IMR-90 (cell line): Measurements from ENCODE around the gene TRIM33. TPM values are rescaled to one million over a fixed set of nuclear protein-coding genes. Genes with fewer than 3 reads are reported as not detected.

Source experiments
- ATAC-seq: fragments of 200-7000 bp; cut with Tn5 transposase; 2 replicates; pipeline ENCODE4 v1.9.1; 2020; ENCODE audit warnings: low read depth, mild to moderate bottlenecking, moderate library complexity
- BruUV-seq: library from RNA; stranded (reverse); fragments of 400-500 nt; replicated peaks from 2 replicates; lab custom pipeline; 2021; lab: Mats Ljungman, UMichigan
- CTCF ChIA-PET: fragments of 300-600 bp; formaldehyde crosslinking; extraction: SDS; loops from one replicate; lab custom pipeline; 2021; ENCODE audit warnings: antibody characterized with exemption; lab: Yijun Ruan, JAX
- POLR2A ChIA-PET: fragments of 300-600 bp; sonication (Branson Sonifier 250); formaldehyde crosslinking; loops from one replicate; lab custom pipeline; 2022; ENCODE audit warnings: antibody characterized with exemption; ENCODE audit not compliant: unreplicated experiment; lab: Charles Lee
- DNase-seq: peaks from one replicate; pipeline ENCODE4 v3.0.0; 2013
- H2AFZ ChIP-seq: replicated peaks from 2 replicates; pipeline ENCODE3; 2013; ENCODE audit warnings: low read length, mild to moderate bottlenecking; ENCODE audit not compliant: poor library complexity
- H2AK5ac ChIP-seq: 2 replicates; pipeline ENCODE4 v1.6.1; 2013; ENCODE audit warnings: low read depth, low read length, inconsistent platforms
- H2AK9ac ChIP-seq: replicated peaks from 2 replicates; pipeline ENCODE3; 2013; ENCODE audit warnings: mild to moderate bottlenecking, low read depth, low read length, moderate library complexity; ENCODE audit not compliant: poor library complexity
- H2BK120ac ChIP-seq: 2 replicates; pipeline ENCODE4 v1.6.1; 2013; ENCODE audit warnings: low read depth, low read length, inconsistent platforms
- H2BK15ac ChIP-seq: 3 replicates; pipeline ENCODE4 v1.6.1; 2013; ENCODE audit warnings: low read depth, low read length, inconsistent platforms
- H2BK20ac ChIP-seq: 2 replicates; pipeline ENCODE4 v1.6.1; 2013; ENCODE audit warnings: low read depth, mild to moderate bottlenecking, inconsistent platforms, low read length, moderate library complexity
- H2BK5ac ChIP-seq: 2 replicates; pipeline ENCODE4 v1.6.1; 2013; ENCODE audit warnings: mild to moderate bottlenecking, low read depth, low read length, inconsistent platforms; ENCODE audit not compliant: poor library complexity, severe bottlenecking
- H3K14ac ChIP-seq: replicated peaks from 2 replicates; pipeline ENCODE4 v1.6.1; 2013; ENCODE audit warnings: low read depth, low read length, inconsistent platforms
- H3K18ac ChIP-seq: 2 replicates; pipeline ENCODE4 v1.6.1; 2013; ENCODE audit warnings: low read depth, low read length, control low read depth
- H3K23ac ChIP-seq: 2 replicates; pipeline ENCODE4 v1.6.1; 2013; ENCODE audit warnings: low read depth, low read length, inconsistent platforms
- H3K27ac ChIP-seq: 2 replicates; pipeline ENCODE4 v1.5.1; 2013; ENCODE audit warnings: mild to moderate bottlenecking, control low read depth, low read length; ENCODE audit not compliant: insufficient read depth
- H3K27me3 ChIP-seq: 2 replicates; pipeline ENCODE4 v1.6.1; 2013; ENCODE audit warnings: low read length; ENCODE audit not compliant: control insufficient read depth, insufficient read depth
- H3K36me3 ChIP-seq: 2 replicates; pipeline ENCODE4 v1.6.1; 2013; ENCODE audit warnings: low read length, mixed read lengths; ENCODE audit not compliant: control insufficient read depth, insufficient read depth
- H3K4ac ChIP-seq: 2 replicates; pipeline ENCODE4 v1.6.1; 2013; ENCODE audit warnings: low read depth, low read length, inconsistent platforms
- H3K4me1 ChIP-seq: 2 replicates; pipeline ENCODE4 v1.6.1; 2013; ENCODE audit warnings: low read length, mixed read lengths; ENCODE audit not compliant: control insufficient read depth, insufficient read depth
- H3K4me2 ChIP-seq: 2 replicates; pipeline ENCODE4 v1.6.1; 2013; ENCODE audit warnings: low read depth, mild to moderate bottlenecking, control low read depth, low read length, moderate library complexity
- H3K4me3 ChIP-seq: 2 replicates; pipeline ENCODE4 v1.5.1; 2013; ENCODE audit warnings: low read depth, mild to moderate bottlenecking, control low read depth, low read length, moderate library complexity; ENCODE audit not compliant: insufficient read depth
- H3K56ac ChIP-seq: 2 replicates; pipeline ENCODE4 v1.6.1; 2013; ENCODE audit warnings: low read length, inconsistent platforms; ENCODE audit not compliant: insufficient read depth; ENCODE audit errors: extremely low read depth
- H3K79me1 ChIP-seq, 2 experiments: 2 replicates each; pipeline ENCODE4 v1.6.1; 2013; ENCODE audit warnings: low read length in 2 of 2, inconsistent platforms in 1 of 2, low read depth in 1 of 2
- H3K9ac ChIP-seq: 2 replicates; pipeline ENCODE4 v1.6.1; 2013; ENCODE audit warnings: low read depth, low read length, control low read depth
- H3K9me1 ChIP-seq: 2 replicates; pipeline ENCODE4 v1.6.1; 2013; ENCODE audit warnings: low read length, inconsistent platforms; ENCODE audit not compliant: insufficient read depth
- H3K9me3 ChIP-seq: 2 replicates; pipeline ENCODE4 v1.6.1; 2013; ENCODE audit warnings: low read length; ENCODE audit not compliant: control insufficient read depth, insufficient read depth
- H4K20me1 ChIP-seq: 2 replicates; pipeline ENCODE4 v1.6.1; 2013; ENCODE audit warnings: low read length, inconsistent platforms; ENCODE audit not compliant: insufficient read depth
- H4K5ac ChIP-seq: 2 replicates; pipeline ENCODE4 v1.6.1; 2013; ENCODE audit warnings: mild to moderate bottlenecking, low read depth, low read length, control low read depth
- H4K8ac ChIP-seq, 2 experiments: 2 replicates each; pipeline ENCODE4 v1.6.1; 2013; ENCODE audit warnings: low read depth in 2 of 2, low read length in 2 of 2, control low read depth in 1 of 2, inconsistent platforms in 1 of 2
- H4K91ac ChIP-seq: 2 replicates; pipeline ENCODE4 v1.6.1; 2013; ENCODE audit warnings: low read depth, low read length, inconsistent platforms; ENCODE audit not compliant: insufficient read depth
- CTCF ChIP-seq: conservative IDR thresholded peaks from 2 replicates; pipeline ENCODE4 v1.5.1; 2012; ENCODE audit warnings: mild to moderate bottlenecking, low read depth, low read length, improper control_type of control experiment
- FOS ChIP-seq: fragments of 150-350 bp; IDR thresholded peaks from 2 replicates; pipeline ENCODE4 v1.6.1; 2016; ENCODE audit warnings: low read depth, low read length
- MXI1 ChIP-seq: IDR thresholded peaks from 2 replicates; pipeline ENCODE4 v1.6.1; 2012; ENCODE audit warnings: low read depth, mild to moderate bottlenecking, low read length, moderate library complexity, borderline replicate concordance
- NFE2L2 ChIP-seq: fragments of 150-350 bp; IDR thresholded peaks from 2 replicates; pipeline ENCODE4 v1.6.1; 2016; ENCODE audit warnings: low read depth, mild to moderate bottlenecking, low read length
- SMC3 ChIP-seq: fragments of 150-350 bp; IDR thresholded peaks from 2 replicates; pipeline ENCODE4 v1.6.1; 2016; ENCODE audit warnings: low read depth, mild to moderate bottlenecking, antibody characterized with exemption, low read length, moderate library complexity
- WGBS, 2 experiments: methylation state at CpG; one replicate each; pipeline versions ENCODE4 v1.1.5 to v1.1.7; 2013; ENCODE audit warnings: missing lambda C conversion rate in 2 of 2; ENCODE audit not compliant: insufficient read length in 1 of 2; ENCODE audit errors: extremely low coverage in 2 of 2; 5-methylcytosine and 5-hydroxymethylcytosine counted together
- dilution Hi-C: fragments of 300-500 bp; cut with HindIII; formaldehyde crosslinking; loops from one replicate; pipeline ENCODE4 v1.14.3; 2018; ENCODE audit warnings: low sequenced_read_pairs; ENCODE audit not compliant: unreplicated experiment
- in situ Hi-C: fragments of 300-500 bp; cut with MboI; formaldehyde crosslinking; loops from 3 replicates; pipeline ENCODE4 v1.14.3; 2019; ENCODE audit warnings: low sequenced_read_pairs, inconsistent platforms, mixed read lengths
- intact Hi-C: fragments of 100-400 bp; cut with micrococcal nuclease; formaldehyde crosslinking; loops from 2 replicates; pipeline ENCODE4 v1.10.0; 2022
- polyA plus RNA-seq, 3 experiments: library from polyadenylated mRNA; depleted of rRNA; stranded (reverse); fragments of >200 nt; gene quantifications; 2 replicates each; pipeline ENCODE4 v1.2.3, GENCODE V29; 2012; ENCODE audit warnings: low replicate concordance in 1 of 3
- total RNA-seq: library from RNA; depleted of rRNA; stranded (reverse); fragments of >200 nt; gene quantifications from 2 replicates; pipeline ENCODE4 v1.2.3, GENCODE V29; 2012
- TF ChIP-seq, protein P1 (sequence below): fragments of 150-350 bp; IDR thresholded peaks from 2 replicates; pipeline ENCODE4 v1.6.1; 2017; ENCODE audit warnings: mild to moderate bottlenecking, antibody characterized with exemption, low read length, low read depth

Gene TRIM33
- total and polyA plus RNA-seq, 2 of the 4 experiments (the other 2 are of a cell fraction): 9.5 to 40.1 TPM

DNA sequence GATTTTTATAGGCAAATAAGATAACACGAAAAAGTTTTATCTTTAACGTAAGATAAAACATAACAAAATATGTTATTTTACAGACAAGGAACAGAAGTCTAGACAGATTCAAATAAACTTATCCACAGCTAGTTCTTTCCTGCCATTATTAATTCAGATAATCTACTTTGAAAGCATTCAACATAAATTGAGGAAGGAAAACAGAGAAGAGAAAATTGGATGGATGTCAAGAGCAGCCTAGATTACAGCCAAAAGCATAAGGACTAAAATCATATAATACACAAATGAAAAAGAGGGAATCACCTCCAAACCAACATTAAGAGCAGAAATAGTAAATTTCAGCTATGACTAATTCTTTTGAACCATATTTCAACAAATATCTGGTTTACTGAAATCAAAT, 15.5 kb downstream of the TRIM33 start:
- H2BK15ac ChIP-seq: no peak overlapping the region
- peaks cover 26 to 60% of the 10 kb centered on the region in 2 experiments for H3K79me1 ChIP-seq
- H3K4me1 ChIP-seq: no peaks in the 10 kb centered on the region
- ChIA-PET CTCF (interaction anchor here (0.9 kb wide), 1 partner anchor 14 kb away, joined by 3 read pairs; no protein-coding TSS in a partner anchor), POLR2A (no interaction called here)
- no peak overlapping the region for H2AK9ac ChIP-seq
- no peak overlapping the region for H4K8ac ChIP-seq
- no peak overlapping the region for H4K91ac ChIP-seq
- H4K20me1 ChIP-seq: peaks cover 56% of the 10 kb centered on the region
- no peaks in the 10 kb centered on the region for H3K36me3 ChIP-seq
- H3K4me3 ChIP-seq: no peak overlapping the region
- intact Hi-C loops (no loop called here), dilution Hi-C loops (no loop called here), in situ Hi-C loops (no loop called here)
- no peak overlapping the region for H2BK5ac ChIP-seq
- H3K14ac ChIP-seq: no peak overlapping the region
- no peaks in the 10 kb centered on the region for H3K27me3 ChIP-seq
- no peak overlapping the region for H3K18ac ChIP-seq
- ATAC-seq (no peak), DNase-seq (no peak)
- no peak overlapping the region for H3K4me2 ChIP-seq
- TF ChIP-seq SMC3: no peak
- TF ChIP-seq, protein P1, sequence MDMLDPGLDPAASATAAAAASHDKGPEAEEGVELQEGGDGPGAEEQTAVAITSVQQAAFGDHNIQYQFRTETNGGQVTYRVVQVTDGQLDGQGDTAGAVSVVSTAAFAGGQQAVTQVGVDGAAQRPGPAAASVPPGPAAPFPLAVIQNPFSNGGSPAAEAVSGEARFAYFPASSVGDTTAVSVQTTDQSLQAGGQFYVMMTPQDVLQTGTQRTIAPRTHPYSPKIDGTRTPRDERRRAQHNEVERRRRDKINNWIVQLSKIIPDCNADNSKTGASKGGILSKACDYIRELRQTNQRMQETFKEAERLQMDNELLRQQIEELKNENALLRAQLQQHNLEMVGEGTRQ: no peak
- TF ChIP-seq MXI1: no peak
- TF ChIP-seq CTCF: no peak
- no peak for TF ChIP-seq FOS
- TF ChIP-seq NFE2L2: no peak
- H3K9ac ChIP-seq: no peak overlapping the region
- no peaks in the 10 kb centered on the region for H3K9me3 ChIP-seq
- H3K4ac ChIP-seq: no peak overlapping the region
- H2AK5ac ChIP-seq: no peak overlapping the region
- H3K9me1 ChIP-seq: no peaks in the 10 kb centered on the region; the same call in 1 of the 2 replicates
- no peak overlapping the region for H2BK20ac ChIP-seq
- H2BK120ac ChIP-seq: no peak overlapping the region
- no peak overlapping the region for H2AFZ ChIP-seq
- H3K27ac ChIP-seq: no peak overlapping the region
- no CpG with 5 or more reads among the region's 2 CpGs for WGBS, 2 experiments
- no peak overlapping the region for H3K56ac ChIP-seq
- no TSS peak for BruUV-seq
- H4K5ac ChIP-seq: no peak overlapping the region
- H3K23ac ChIP-seq: no peak overlapping the region
